DND-41 (cell line): ENCODE results near the gene TRIP10.

Experiments
- ATAC-seq: fragments of 200-7000 bp; cut with Tn5 transposase; 3 replicates; pipeline ENCODE4 v1.9.1; 2021; ENCODE audit warnings: low read depth; ENCODE audit not compliant: insufficient read depth
- DNase-seq: peaks from one replicate; pipeline ENCODE4 v3.0.0-alpha.2; 2020
- H2AFZ ChIP-seq: 2 replicates; pipeline ENCODE4 v1.6.0; 2012; ENCODE audit warnings: low read depth, low read length
- H3K27ac ChIP-seq: 2 replicates; pipeline ENCODE4 v1.5.1; 2012; ENCODE audit warnings: low read length, inconsistent platforms
- H3K27me3 ChIP-seq: fragments of 200-600 bp; sonication (generic); 2 replicates; pipeline ENCODE4 v1.6.0; 2012; ENCODE audit warnings: low read length, mild to moderate bottlenecking, inconsistent platforms; ENCODE audit not compliant: insufficient read depth, poor library complexity
- H3K36me3 ChIP-seq: 2 replicates; pipeline ENCODE4 v1.5.1; 2012; ENCODE audit warnings: low read length, inconsistent platforms; ENCODE audit not compliant: insufficient read depth
- H3K4me1 ChIP-seq: 2 replicates; pipeline ENCODE4 v1.5.1; 2012; ENCODE audit warnings: mild to moderate bottlenecking, low read length; ENCODE audit not compliant: insufficient read depth
- H3K4me2 ChIP-seq: 2 replicates; pipeline ENCODE4 v1.6.0; 2012; ENCODE audit warnings: mild to moderate bottlenecking, moderate library complexity, low read length, inconsistent platforms; ENCODE audit not compliant: insufficient read depth
- H3K4me3 ChIP-seq, 2 experiments: fragments of 200-600 bp in 1 of 2; shearing (Covaris generic) in 1 of 2; 2 replicates each; pipeline ENCODE4 v1.5.1; 2012 to 2016; ENCODE audit warnings: inconsistent platforms in 2 of 2, low read length in 2 of 2, mild to moderate bottlenecking in 2 of 2, low read depth in 1 of 2, moderate library complexity in 1 of 2
- H3K79me2 ChIP-seq: 2 replicates; pipeline ENCODE4 v1.6.0; 2012; ENCODE audit warnings: low read length, inconsistent platforms; ENCODE audit not compliant: insufficient read depth
- H3K9ac ChIP-seq: 2 replicates; pipeline ENCODE4 v1.6.0; 2012; ENCODE audit warnings: low read depth, mild to moderate bottlenecking, inconsistent platforms, low read length, moderate library complexity
- H3K9me3 ChIP-seq: 2 replicates; pipeline ENCODE4 v1.5.1; 2012; ENCODE audit warnings: low read length, moderate library complexity, mild to moderate bottlenecking, inconsistent platforms; ENCODE audit not compliant: insufficient read depth, severe bottlenecking
- H4K20me1 ChIP-seq: 2 replicates; pipeline ENCODE4 v1.6.0; 2012; ENCODE audit warnings: low read length; ENCODE audit not compliant: insufficient read depth
- EZH2 ChIP-seq: IDR thresholded peaks from 3 replicates; pipeline ENCODE4 v1.6.1; 2012; ENCODE audit warnings: borderline replicate concordance, low read depth, mild to moderate bottlenecking, moderate library complexity, low read length, inconsistent platforms; ENCODE audit not compliant: severe bottlenecking
- TF ChIP-seq, protein P1 (sequence below): IDR thresholded peaks from 2 replicates; pipeline ENCODE4 v1.5.1; 2012; ENCODE audit warnings: borderline replicate concordance, low read length, moderate library complexity, mild to moderate bottlenecking; ENCODE audit not compliant: poor library complexity, severe bottlenecking; ENCODE audit errors: extremely low read depth

Gene TRIP10

DNA sequence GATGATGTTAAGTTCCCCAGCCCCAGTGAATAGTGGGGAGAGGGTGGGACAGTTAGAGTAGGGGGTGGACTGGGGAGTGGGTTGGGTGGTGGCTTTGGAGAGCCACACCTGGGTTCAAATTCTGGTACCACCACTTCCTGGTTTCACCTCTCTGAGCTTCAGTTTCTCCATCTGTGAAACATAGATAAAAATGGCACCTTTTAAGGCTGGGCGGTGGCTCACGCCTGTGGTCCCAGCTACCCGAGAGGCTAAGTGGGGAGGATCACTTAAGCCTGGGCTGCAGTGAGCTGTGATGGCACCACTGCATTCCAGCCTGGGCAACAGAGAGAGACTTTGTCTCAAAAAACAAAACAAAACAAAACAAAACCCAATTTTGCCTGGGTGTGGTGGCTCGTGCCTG is 38.9 kb downstream of the TRIP10 start:
- Histone ChIP-seq H3K4me1 (peaks cover 16% of the 10 kb centered on the region), H3K27ac (no peak overlapping the region), H3K27me3 (no peaks in the 10 kb centered on the region), H3K9me3 (no peaks in the 10 kb centered on the region), H3K79me2 (peaks cover 91% of the 10 kb centered on the region), H3K4me3 (no peak overlapping the region), H2AFZ (no peak overlapping the region), H3K4me2 (no peak overlapping the region), H3K9ac (no peak overlapping the region), H3K36me3 (peaks cover 29% of the 10 kb centered on the region), H4K20me1 (peaks cover 33% of the 10 kb centered on the region)
- DNase-seq: no peak
- TF ChIP-seq, protein P1, sequence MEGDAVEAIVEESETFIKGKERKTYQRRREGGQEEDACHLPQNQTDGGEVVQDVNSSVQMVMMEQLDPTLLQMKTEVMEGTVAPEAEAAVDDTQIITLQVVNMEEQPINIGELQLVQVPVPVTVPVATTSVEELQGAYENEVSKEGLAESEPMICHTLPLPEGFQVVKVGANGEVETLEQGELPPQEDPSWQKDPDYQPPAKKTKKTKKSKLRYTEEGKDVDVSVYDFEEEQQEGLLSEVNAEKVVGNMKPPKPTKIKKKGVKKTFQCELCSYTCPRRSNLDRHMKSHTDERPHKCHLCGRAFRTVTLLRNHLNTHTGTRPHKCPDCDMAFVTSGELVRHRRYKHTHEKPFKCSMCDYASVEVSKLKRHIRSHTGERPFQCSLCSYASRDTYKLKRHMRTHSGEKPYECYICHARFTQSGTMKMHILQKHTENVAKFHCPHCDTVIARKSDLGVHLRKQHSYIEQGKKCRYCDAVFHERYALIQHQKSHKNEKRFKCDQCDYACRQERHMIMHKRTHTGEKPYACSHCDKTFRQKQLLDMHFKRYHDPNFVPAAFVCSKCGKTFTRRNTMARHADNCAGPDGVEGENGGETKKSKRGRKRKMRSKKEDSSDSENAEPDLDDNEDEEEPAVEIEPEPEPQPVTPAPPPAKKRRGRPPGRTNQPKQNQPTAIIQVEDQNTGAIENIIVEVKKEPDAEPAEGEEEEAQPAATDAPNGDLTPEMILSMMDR: no peak
- no peak for TF ChIP-seq EZH2
- ATAC-seq: no peak

DNA sequence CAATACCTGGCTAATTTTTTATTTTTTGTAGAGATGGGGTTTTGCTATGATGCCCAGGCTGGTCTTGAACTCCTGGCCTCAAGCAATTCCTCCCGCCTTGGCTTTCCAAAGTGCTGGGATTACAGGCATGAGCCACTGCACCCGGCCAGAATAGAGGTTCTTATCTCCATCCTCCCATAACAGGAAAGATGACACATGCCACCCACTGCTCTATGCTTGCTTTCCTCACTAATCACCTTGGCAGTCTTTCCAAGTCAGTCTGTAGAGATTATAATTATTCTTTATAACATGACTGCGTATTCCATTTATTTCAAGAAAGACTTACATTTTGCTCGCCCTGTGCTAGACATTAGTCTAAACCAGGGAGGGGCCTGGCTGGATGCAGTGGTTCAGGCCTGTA is 39.7 kb downstream of the TRIP10 start:
- TF ChIP-seq, protein P1: no peak
- TF ChIP-seq EZH2: no peak
- Histone ChIP-seq H3K36me3 (peaks cover 29% of the 10 kb centered on the region), H2AFZ (no peak overlapping the region), H3K9ac (no peak overlapping the region), H3K27ac (no peak overlapping the region), H3K27me3 (no peaks in the 10 kb centered on the region), H3K4me1 (peaks cover 9% of the 10 kb centered on the region), H3K79me2 (peaks cover 92% of the 10 kb centered on the region), H3K4me2 (no peak overlapping the region), H4K20me1 (peaks cover 30% of the 10 kb centered on the region), H3K9me3 (no peaks in the 10 kb centered on the region), H3K4me3 (no peak overlapping the region)
- no peak for DNase-seq
- no peak for ATAC-seq

DNA sequence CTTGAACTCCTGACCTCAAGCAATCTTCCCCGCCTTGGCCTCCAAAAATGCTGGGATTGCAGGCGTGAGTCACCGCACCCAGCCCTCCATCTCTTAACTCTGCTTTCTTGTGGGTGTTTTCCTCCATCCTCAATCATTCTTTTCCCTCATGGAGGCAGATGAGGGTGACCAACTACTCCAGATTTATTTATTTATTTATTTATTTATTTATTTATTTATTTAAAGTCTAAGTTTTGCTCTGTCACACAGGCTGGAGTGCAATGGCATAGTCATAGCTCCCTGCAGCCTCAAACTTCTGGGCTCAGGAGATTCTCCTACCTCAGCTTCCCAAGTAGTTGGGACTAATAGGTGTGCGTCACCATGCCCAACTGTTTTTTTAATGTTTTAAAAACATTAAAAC is 47.9 kb downstream of the TRIP10 start:
- ATAC-seq (no peak), DNase-seq (no peak)
- peaks cover 82% of the 10 kb centered on the region for H3K79me2 ChIP-seq
- no peak overlapping the region for H3K27ac ChIP-seq
- peaks cover 4% of the 10 kb centered on the region for H3K9me3 ChIP-seq
- H3K27me3 ChIP-seq: no peaks in the 10 kb centered on the region
- H3K36me3 ChIP-seq: peaks cover 24% of the 10 kb centered on the region
- H3K4me3 ChIP-seq: no peak overlapping the region
- H4K20me1 ChIP-seq: no peaks in the 10 kb centered on the region; the same call in 1 of the 2 replicates
- H3K4me1 ChIP-seq: no peaks in the 10 kb centered on the region
- H3K9ac ChIP-seq: no peak overlapping the region
- no peak overlapping the region for H2AFZ ChIP-seq
- TF ChIP-seq, protein P1: no peak
- no peak for TF ChIP-seq EZH2
- H3K4me2 ChIP-seq: no peak overlapping the region

DNA sequence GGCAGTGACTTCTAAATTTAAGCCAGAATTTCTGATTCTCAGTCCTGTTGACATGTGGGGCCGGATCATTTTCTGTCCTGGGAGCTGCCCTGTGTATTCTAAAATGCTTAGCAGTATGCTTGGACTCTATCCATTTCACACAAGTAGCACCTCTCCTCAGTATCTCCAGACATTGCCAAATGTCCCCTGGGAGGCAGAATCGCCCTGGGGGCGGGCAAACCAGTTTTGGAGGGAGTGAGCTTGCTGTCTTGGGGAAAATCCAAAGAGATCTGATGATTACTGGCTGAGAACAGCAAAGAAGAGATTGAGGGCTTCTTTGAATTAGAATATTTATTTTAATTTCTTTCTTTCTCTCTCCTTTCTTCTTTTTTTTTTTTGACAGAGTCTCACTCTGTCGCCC is 49.4 kb downstream of the TRIP10 start:
- Histone ChIP-seq H3K36me3 (peaks cover 28% of the 10 kb centered on the region), H3K4me2 (no peak overlapping the region), H3K4me1 (no peaks in the 10 kb centered on the region), H3K9me3 (peaks cover 4% of the 10 kb centered on the region), H3K27me3 (no peaks in the 10 kb centered on the region), H3K4me3 (no peak overlapping the region), H3K79me2 (peaks cover 81% of the 10 kb centered on the region), H3K27ac (no peak overlapping the region), H4K20me1 (peaks cover 3% of the 10 kb centered on the region; the same call in 1 of the 2 replicates), H2AFZ (no peak overlapping the region), H3K9ac (no peak overlapping the region)
- DNase-seq (no peak), ATAC-seq (no peak)
- TF ChIP-seq EZH2: no peak
- TF ChIP-seq, protein P1: no peak
